HG03175 (cell line): Measurements from ENCODE around the gene F7.

ENCODE experiments used
- ATAC-seq: cut with Tn5 transposase; IDR thresholded peaks from one replicate; pipeline ENCODE4 v1.9.1; 2021; ENCODE audit warnings: mild to moderate bottlenecking, moderate library complexity; ENCODE audit not compliant: unreplicated experiment

F7 gene

GRCh38 chr13:113116871-113117271 lies 11.3 kb downstream of the F7 start:
- no peak for ATAC-seq

- no peak for ATAC-seq
Measured at GRCh38 chr13:113117335-113117872, 11.8 kb downstream of the F7 start.

DNA sequence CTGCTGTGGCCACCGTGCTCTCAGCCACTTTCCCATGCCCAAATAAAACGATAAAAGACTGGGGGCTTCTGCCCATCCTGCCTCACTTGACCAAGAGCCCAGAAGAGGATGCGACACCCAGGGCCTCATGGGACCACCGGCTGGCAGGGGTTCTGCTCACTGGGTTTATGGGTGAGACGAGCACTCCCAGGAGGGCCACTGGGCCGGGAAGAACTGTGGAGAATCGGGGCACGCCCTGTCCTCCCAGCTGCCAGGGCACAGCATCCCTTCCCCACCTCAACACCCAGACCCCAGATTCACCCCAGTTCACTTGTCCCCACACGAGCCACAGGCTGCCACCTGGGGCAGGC lies 12.3 kb downstream of the F7 start:
- no peak for ATAC-seq

- ATAC-seq = no peak
Measured at GRCh38 chr13:113118261-113119021, 12.8 kb downstream of the F7 start.

GRCh38 chr13:113119166-113119821 lies 13.7 kb downstream of the F7 start:
- ATAC-seq = no peak

GRCh38 chr13:113119822-113120189 lies 14.2 kb downstream of the F7 start:
- no peak for ATAC-seq

DNA sequence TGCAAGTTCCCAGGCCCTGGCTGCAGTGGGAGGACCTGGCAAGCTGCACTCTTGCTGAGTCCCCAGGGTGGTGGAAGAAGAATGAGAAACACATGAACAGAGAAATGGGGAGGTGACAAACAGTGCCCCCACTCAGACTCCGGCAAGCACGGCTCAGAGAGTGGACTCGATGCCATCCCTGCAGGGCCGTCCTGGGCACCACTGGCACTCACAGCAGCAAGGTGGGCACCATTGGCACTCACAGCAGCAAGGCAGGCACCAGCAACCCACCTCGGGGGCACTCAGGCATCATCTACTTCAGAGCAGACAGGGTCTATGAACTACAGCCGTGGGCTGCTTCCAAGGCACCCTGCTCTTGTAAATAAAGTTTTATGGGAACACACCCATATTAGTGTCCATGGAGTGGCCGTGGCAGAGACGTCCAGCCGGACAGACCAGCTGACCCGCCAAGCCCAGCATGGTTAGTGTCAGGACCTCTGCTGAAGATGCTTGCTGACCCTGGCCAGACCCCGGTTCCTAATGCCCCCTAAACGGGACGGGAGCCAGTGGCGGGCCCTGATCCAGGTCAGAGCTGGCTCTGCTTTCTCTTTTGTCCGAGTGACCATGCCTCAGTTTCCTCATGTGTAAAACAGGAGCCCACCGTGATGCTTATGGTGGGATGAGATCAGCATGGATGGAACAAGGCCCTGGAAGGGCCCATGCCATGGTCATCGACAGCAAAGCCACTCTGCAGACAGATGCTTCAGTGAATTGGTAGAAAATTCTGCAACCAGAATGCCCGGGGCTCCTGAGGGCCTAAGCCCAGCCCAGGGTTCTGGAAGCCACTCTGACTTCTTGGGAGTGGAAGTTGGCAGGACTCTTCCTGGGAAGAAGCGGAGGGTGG lies 14.9 kb downstream of the F7 start:
- ATAC-seq = no peak

GRCh38 chr13:113121183-113121927 lies 15.8 kb downstream of the F7 start:
- no peak for ATAC-seq

DNA sequence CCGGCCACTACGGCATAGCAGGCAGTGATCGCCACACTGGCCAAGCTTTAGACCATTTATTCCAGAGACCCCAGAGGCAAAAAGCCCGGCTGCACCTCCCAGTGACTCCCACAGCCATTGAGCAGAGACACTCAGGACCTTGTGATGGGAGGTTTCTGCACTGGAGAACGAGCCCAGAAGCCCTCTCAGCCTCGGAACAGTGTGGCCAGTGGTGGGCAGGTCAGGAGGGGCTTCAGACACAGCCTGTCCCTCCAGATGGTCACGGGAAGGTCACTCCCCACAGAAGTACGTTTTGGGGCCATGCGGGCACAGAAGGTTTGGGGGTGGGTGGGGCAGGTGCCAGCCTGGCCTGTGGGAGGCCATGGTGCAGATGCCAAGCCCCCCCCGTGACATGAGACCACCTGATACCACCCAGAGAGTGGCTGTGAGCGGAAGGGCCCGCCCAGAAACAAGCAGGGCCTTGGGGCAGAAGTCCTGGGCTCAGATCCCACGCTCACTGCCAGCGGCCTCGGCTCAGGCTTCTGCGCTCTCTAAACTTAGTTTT lies 16.4 kb downstream of the F7 start:
- ATAC-seq = no peak

DNA sequence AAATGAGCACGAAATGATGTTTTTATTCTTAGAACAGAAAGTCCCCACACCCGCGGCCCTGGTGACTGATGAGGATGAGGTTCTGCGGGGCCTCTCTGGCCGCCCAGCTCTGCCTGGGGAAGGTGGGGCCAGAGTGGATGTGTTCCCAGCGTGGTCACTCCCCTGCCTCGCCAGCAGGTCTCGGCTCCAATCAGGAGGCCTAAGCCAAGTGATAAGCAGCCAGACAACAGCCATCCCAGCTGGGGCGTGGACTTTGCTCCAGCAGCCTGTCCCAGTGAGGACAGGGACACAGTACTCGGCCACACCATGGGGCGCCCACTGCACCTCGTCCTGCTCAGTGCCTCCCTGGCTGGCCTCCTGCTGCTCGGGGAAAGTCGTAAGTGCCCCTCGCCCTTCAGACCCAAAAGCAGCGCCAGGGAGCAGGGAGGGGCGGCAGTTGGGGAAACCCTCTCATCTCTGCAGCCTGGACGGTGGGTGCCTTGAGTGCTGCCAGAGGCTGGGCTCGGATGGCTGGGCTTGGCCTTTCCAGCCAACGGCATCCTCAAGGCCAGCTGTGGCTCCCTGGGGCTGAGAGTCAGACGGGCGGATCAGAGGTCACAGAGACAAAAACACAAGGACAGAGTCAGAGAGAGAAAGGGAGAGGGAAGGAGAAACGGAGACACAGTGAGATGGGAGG lies 17.1 kb downstream of the F7 start, which contains the start of gene F10:
F10 (plus strand) TSS at position 250 of the 676 bp plus-strand sequence; CDS start at position 307, 57 bp downstream.
- ATAC-seq = no peak

GRCh38 chr13:113123226-113124201 lies 17.9 kb downstream of the F7 start:
- ATAC-seq = no peak

GRCh38 chr13:113124211-113124970 lies 18.8 kb downstream of the F7 start:
- ATAC-seq = no peak

DNA sequence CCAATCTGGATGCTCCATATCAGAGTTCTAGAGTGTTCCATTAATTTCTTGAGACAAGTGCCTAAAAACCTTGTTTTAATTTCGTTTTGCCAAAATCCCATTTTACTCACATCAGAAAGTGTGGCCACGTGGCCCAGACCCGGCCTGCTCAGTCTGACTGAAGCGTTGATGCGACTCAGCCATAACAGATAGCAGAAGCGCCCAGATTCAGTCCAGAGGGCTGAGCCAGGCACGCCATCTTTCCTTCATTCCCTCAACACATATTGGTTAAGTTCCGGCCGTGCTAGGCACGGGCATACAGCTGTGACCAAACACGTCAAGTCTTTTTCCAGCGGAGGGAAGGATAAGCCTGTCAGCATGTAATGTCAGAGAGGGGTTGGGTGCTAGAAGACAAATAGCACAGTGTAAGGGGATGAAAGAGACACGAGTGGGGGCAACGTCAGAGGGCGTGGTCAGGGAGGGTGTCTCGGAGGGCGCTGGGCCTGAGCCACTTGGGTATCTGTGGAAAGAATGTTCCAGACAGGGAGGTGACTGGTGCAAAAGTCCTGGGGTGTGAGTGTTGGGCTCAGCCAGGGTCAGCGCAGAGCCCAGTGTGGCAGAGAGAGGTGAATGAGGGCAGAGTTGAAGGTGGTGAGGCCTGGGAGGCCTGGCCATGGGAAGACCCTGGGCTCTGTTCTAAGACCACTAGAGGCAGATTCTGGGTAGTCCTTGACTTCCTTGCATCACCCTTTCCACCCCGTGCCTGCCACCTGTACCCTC lies 20.1 kb downstream of the F7 start:
- no peak for ATAC-seq

DNA sequence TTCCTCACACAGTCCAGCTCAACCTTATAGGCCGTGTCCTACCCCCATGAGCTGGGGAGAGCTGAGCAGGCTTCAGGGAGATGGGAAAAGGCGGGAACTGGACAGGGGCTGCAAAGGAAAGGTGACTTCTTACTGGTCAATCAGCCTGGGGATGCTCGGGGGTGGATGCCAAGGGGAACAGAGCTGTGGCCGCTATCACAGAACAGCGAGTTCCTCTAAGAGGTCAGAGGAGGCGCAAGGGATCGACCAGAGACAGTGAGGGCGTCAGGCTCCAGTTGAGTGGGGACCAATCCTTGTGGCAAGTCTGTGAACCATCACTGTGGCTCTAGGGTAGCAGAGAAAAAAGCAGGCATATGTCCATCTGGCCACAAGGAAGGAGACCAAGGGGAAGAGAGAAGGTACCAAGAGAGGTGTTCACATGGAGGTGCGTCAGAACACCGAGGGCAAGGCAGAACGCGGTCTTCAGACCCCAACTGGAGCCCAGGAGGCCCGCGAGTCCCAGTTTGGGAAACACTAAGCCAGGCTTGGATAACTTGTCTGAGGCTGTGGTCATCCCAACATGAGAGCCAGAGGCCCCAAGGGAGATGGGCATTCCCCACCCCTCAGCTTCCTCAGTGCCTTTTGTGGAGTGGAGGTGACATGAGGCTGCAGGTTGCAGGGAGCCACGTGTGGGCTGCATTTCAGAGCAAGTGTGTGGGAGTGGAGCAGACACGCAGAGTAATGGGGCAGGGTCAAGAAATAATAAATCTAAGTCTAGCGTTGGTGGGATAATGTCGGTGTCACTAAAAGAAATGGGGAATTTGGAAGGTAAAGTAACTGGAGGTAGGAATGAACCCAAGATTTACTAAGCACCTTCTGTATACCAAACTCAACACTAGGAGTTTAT lies 20.9 kb downstream of the F7 start:
- no peak for ATAC-seq

DNA sequence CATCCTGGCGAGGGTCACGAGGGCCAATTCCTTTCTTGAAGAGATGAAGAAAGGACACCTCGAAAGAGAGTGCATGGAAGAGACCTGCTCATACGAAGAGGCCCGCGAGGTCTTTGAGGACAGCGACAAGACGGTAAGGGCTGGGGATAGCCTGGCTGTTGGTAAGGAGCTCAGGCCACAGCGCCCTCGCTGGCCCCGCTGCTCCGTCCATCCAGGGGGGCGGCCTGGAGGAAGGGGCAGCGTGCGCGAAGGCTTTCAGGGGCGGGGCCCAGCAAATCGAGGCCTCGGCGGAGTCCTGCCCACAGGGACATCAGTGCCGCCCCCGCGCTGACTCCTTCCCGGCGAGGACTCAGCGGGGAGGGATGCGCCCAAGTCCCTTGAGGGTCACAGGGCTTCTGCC lies 23.9 kb downstream of the F7 start:
- no peak for ATAC-seq
